ENCODE measurements around the gene FILIP1. TPM values are rescaled to one million over a fixed set of nuclear protein-coding genes. Genes with fewer than 3 reads are reported as not detected.

The FILIP1 gene
- polyA plus RNA-seq, 3 donors: not detected

DNA sequence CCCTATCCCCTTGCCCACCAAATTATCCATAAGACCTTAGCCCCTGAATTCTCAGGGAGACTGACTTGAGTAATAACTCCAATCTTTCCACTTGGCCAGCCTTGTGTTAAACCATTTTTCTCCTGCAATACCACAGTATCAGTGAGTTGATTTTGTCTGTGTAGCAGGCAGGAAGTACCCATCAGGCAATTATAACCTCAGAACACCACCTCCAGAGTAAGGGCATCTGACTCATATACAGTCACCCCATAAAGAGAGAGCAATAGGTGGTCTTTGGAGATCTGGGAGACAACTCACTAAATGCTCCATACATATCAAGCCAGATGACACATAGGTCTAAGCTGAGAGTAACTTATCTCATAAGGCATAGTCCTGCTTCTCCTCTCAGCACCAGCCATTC, 83.7 kb downstream of the FILIP1 start:
- no peaks in the 10 kb centered on the region for H3K27me3 ChIP-seq (ENCODE audit: control insufficient read depth in 2 of 2, insufficient read depth in 2 of 2, low read length in 2 of 2)
- no peak for DNase-seq
- no peaks in the 10 kb centered on the region for H3K4me1 ChIP-seq (ENCODE audit: control insufficient read depth in 1 of 2, insufficient read depth in 2 of 2, low read length in 2 of 2)
- no peaks in the 10 kb centered on the region for H3K36me3 ChIP-seq (replicated peaks in 1 of 2; ENCODE audit: control insufficient read depth in 1 of 2, insufficient read depth in 2 of 2, low read length in 2 of 2)
- no peaks in the 10 kb centered on the region for H3K79me2 ChIP-seq (ENCODE audit: insufficient read depth, low read length)
- H2AFZ ChIP-seq (ENCODE audit: insufficient read depth, low read depth, low read length, poor library complexity, severe bottlenecking): no peak overlapping the region
- no peak overlapping the region for H3K4me2 ChIP-seq (replicated peaks; ENCODE audit: extremely low read depth, low read length, poor library complexity, severe bottlenecking)
- Mint-ChIP-seq H3K27ac (no peak overlapping the region), H3K36me3 (no peaks in the 10 kb centered on the region), H3K27me3 (ENCODE audit: low read depth in 3 of 3) (peaks cover 0 to 2% (median 1%) of the 10 kb centered on the region in 3 donors), H3K4me3 (no peak overlapping the region), H3K9me3 (peaks cover 0 to 9% (median 2%) of the 10 kb centered on the region in 7 donors), H3K4me1 (no peaks in the 10 kb centered on the region)
- TF ChIP-seq, protein P1, sequence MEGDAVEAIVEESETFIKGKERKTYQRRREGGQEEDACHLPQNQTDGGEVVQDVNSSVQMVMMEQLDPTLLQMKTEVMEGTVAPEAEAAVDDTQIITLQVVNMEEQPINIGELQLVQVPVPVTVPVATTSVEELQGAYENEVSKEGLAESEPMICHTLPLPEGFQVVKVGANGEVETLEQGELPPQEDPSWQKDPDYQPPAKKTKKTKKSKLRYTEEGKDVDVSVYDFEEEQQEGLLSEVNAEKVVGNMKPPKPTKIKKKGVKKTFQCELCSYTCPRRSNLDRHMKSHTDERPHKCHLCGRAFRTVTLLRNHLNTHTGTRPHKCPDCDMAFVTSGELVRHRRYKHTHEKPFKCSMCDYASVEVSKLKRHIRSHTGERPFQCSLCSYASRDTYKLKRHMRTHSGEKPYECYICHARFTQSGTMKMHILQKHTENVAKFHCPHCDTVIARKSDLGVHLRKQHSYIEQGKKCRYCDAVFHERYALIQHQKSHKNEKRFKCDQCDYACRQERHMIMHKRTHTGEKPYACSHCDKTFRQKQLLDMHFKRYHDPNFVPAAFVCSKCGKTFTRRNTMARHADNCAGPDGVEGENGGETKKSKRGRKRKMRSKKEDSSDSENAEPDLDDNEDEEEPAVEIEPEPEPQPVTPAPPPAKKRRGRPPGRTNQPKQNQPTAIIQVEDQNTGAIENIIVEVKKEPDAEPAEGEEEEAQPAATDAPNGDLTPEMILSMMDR (IDR thresholded peaks at IDR 0.05): no peak
- intact Hi-C loops (cut with micrococcal nuclease): no loop called here
- H3K9me3 ChIP-seq (replicated peaks in 1 of 2; ENCODE audit: control insufficient read depth in 1 of 2, insufficient read depth in 1 of 2, low read length in 2 of 2): no peaks in the 10 kb centered on the region
- no peak overlapping the region for H3K27ac ChIP-seq (ENCODE audit: low read depth in 1 of 2, low read length in 2 of 2)
- H3K4me3 ChIP-seq (replicated peaks in 1 of 3; ENCODE audit: low read depth in 2 of 3, low read length in 3 of 3): no peak overlapping the region
- no peak overlapping the region for H3K9ac ChIP-seq (ENCODE audit: insufficient read depth, low read length, poor library complexity, severe bottlenecking)
- H4K20me1 ChIP-seq (ENCODE audit: insufficient read depth, low read length): no peaks in the 10 kb centered on the region

DNA sequence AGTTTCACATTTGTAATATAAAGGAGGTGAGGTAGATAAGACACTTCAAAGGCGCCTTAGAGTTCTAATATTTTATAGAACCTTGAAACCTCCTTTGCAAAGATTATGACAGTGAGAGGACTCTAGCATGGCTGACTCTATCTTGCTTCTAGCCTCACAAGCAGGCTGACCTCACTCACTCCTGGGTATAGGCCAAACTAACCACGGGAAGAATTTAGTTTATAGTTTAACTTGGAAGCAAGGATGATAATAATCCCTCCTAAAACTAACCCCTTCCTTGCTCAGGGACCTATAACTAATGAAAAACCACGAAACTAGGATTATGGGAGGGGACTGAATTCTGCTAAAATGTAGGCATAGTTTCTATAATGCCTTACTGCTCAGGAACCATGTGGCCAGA, 84.3 kb downstream of the FILIP1 start:
- Histone ChIP-seq H3K4me1 (ENCODE audit: control insufficient read depth in 1 of 2, insufficient read depth in 2 of 2, low read length in 2 of 2) (no peaks in the 10 kb centered on the region), H3K27ac (ENCODE audit: low read depth in 1 of 2, low read length in 2 of 2) (no peak overlapping the region), H3K36me3 (replicated peaks in 1 of 2; ENCODE audit: control insufficient read depth in 1 of 2, insufficient read depth in 2 of 2, low read length in 2 of 2) (no peaks in the 10 kb centered on the region), H3K79me2 (ENCODE audit: insufficient read depth, low read length) (no peaks in the 10 kb centered on the region), H3K4me3 (replicated peaks in 1 of 3; ENCODE audit: low read depth in 2 of 3, low read length in 3 of 3) (no peak overlapping the region), H3K27me3 (ENCODE audit: control insufficient read depth in 2 of 2, insufficient read depth in 2 of 2, low read length in 2 of 2) (no peaks in the 10 kb centered on the region), H4K20me1 (ENCODE audit: insufficient read depth, low read length) (no peaks in the 10 kb centered on the region), H3K9me3 (replicated peaks in 1 of 2; ENCODE audit: control insufficient read depth in 1 of 2, insufficient read depth in 1 of 2, low read length in 2 of 2) (no peaks in the 10 kb centered on the region), H3K4me2 (replicated peaks; ENCODE audit: extremely low read depth, low read length, poor library complexity, severe bottlenecking) (no peak overlapping the region), H2AFZ (ENCODE audit: insufficient read depth, low read depth, low read length, poor library complexity, severe bottlenecking) (no peak overlapping the region), H3K9ac (ENCODE audit: insufficient read depth, low read length, poor library complexity, severe bottlenecking) (no peak overlapping the region)
- no peak overlapping the region for H3K27ac Mint-ChIP-seq
- intact Hi-C loops (cut with micrococcal nuclease): no loop called here
- no peaks in the 10 kb centered on the region for H3K4me1 Mint-ChIP-seq
- H3K9me3 Mint-ChIP-seq: peaks cover 0 to 9% (median 5%) of the 10 kb centered on the region in 7 donors
- TF ChIP-seq, protein P1 (IDR thresholded peaks at IDR 0.05): no peak
- H3K4me3 Mint-ChIP-seq: no peak overlapping the region
- DNase-seq: no peak
- no CpG with 5 or more reads among the region's 3 CpGs for WGBS (ENCODE audit: insufficient coverage)
- H3K27me3 Mint-ChIP-seq (ENCODE audit: low read depth in 3 of 3): peaks cover 0 to 2% (median 1%) of the 10 kb centered on the region in 3 donors
- no peaks in the 10 kb centered on the region for H3K36me3 Mint-ChIP-seq
